ENCODE measurements around the gene RHOBTB3. TPM values are rescaled to one million over a fixed set of nuclear protein-coding genes. Genes with fewer than 3 reads are reported as not detected.

RHOBTB3 gene
- total RNA-seq, 1 experiment from 2014 or later: 84.3 TPM

DNA sequence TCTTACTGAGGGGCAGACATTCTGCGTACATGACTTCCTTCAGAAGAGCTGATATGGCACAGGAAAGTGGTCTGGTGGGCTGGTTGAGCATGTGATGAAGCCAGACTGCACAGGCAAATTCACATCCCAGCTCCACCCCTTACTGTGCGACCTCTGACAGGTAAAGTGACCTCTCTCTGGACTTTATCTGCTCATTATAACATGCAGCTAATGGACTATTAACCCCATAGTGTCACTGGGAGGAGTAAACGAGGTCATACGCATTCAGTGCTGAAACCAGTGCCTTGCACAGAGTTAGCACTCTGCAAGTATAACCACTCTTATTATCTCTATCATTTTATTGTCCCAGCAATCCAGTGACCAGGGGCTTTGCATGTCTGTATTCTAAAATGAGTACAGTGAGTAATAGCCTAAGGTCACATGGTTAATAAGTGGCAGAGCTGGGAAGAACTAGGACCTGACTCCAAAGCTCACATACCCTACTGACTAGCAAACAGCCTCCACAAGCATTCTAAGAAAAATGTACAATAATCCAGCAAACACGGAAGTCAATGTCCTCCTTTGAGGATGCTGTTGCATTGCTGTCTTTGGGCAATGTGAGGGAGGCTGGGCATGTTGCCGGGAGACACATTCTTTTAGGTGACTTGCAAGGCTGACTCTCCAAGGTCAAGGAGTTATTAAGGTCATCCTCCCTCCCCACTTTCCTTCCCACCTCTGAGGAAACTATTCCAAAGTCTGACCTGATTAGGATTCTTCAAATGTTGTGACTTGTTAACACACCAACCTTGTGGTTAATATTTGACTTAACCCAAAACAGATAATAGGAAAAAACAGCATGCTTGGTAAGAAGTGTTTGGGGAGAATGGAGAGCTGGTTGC is 72.4 kb downstream of the RHOBTB3 start:
- Histone ChIP-seq H3K9ac (ENCODE audit: low read length) (no peak overlapping the region), H4K20me1 (ENCODE audit: insufficient read depth) (no peaks in the 10 kb centered on the region), H3K9me2 (ENCODE audit: insufficient read depth) (no peaks in the 10 kb centered on the region), H2AFZ (ENCODE audit: low read depth, low read length, poor library complexity, severe bottlenecking) (no peak overlapping the region), H3K27ac (ENCODE audit: low read depth, low read length) (no peak overlapping the region), H3K4me2 (ENCODE audit: low read length) (no peak overlapping the region), H3K9me3 (ENCODE audit: control insufficient read depth in 1 of 2, insufficient read depth in 1 of 2, low read depth in 1 of 2, low read length in 2 of 2) (no peaks in the 10 kb centered on the region), H3K27me3 (ENCODE audit: insufficient read depth, low read length) (no peaks in the 10 kb centered on the region), H3K79me2 (ENCODE audit: insufficient read depth, low read length) (no peaks in the 10 kb centered on the region), H3K4me1 (ENCODE audit: control insufficient read depth in 1 of 2, insufficient read depth in 2 of 2, low read length in 2 of 2) (no peaks in the 10 kb centered on the region), H3K4me3 (replicated peaks in 1 of 2; ENCODE audit: low read depth in 1 of 2, low read length in 2 of 2) (no peak overlapping the region), H3K36me3 (ENCODE audit: control insufficient read depth in 1 of 2, insufficient read depth in 2 of 2, low read length in 2 of 2) (no peaks in the 10 kb centered on the region)
- no peak for DNase-seq (ENCODE audit: low read depth, low spot score)
- intact Hi-C loops (cut with micrococcal nuclease): no loop called here
- BruUV-seq (replicated peaks): no TSS peak
- no peak for ATAC-seq
- CTCF ChIA-PET: no interaction called here
- RAD21 ChIA-PET (ENCODE audit: low non-redundant PET in 1 of 2, low total read pairs in 2 of 2, uncharacterized antibody in 2 of 2, unreplicated experiment in 2 of 2): no interaction called here
- POLR2A ChIA-PET: no interaction called here
- TF ChIP-seq TCF7L2 (IDR thresholded peaks at IDR 0.05; ENCODE audit: borderline replicate concordance, extremely low read depth, insufficient read depth, insufficient read length) (no peak), CEBPB (IDR thresholded peaks at IDR 0.05; ENCODE audit: low read depth) (no peak), EZH2 (IDR thresholded peaks at IDR 0.05) (no peak), ELF1 (IDR thresholded peaks at IDR 0.05; ENCODE audit: borderline replicate concordance, low read depth) (no peak), MAX (IDR thresholded peaks at IDR 0.05) (no peak), REST (IDR thresholded peaks at IDR 0.05; ENCODE audit: low read depth) (no peak), JUND (IDR thresholded peaks at IDR 0.05) (no peak), CBX3 (IDR thresholded peaks at IDR 0.05; ENCODE audit: low read depth) (no peak), RAD21 (IDR thresholded peaks at IDR 0.05; ENCODE audit: low read depth) (no peak), POLR2AphosphoS5 (IDR thresholded peaks at IDR 0.05; ENCODE audit: low read depth, low read length) (no peak), ZNF274 (IDR thresholded peaks at IDR 0.05; ENCODE audit: low read depth, low read length) (no peak)
- TF ChIP-seq, protein P1, sequence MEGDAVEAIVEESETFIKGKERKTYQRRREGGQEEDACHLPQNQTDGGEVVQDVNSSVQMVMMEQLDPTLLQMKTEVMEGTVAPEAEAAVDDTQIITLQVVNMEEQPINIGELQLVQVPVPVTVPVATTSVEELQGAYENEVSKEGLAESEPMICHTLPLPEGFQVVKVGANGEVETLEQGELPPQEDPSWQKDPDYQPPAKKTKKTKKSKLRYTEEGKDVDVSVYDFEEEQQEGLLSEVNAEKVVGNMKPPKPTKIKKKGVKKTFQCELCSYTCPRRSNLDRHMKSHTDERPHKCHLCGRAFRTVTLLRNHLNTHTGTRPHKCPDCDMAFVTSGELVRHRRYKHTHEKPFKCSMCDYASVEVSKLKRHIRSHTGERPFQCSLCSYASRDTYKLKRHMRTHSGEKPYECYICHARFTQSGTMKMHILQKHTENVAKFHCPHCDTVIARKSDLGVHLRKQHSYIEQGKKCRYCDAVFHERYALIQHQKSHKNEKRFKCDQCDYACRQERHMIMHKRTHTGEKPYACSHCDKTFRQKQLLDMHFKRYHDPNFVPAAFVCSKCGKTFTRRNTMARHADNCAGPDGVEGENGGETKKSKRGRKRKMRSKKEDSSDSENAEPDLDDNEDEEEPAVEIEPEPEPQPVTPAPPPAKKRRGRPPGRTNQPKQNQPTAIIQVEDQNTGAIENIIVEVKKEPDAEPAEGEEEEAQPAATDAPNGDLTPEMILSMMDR (IDR thresholded peaks at IDR 0.05 in 2 of 3, conservative IDR thresholded peaks at IDR 0.05 in 1 of 3; ENCODE audit: borderline replicate concordance in 1 of 3, insufficient read depth in 1 of 3, low read depth in 2 of 3, low read length in 2 of 3): no peak
